ENCODE data around the gene G6PD. TPM values are rescaled to one million over a fixed set of nuclear protein-coding genes. Genes with fewer than 3 reads are reported as not detected.
"Not testable (repeated sequence)": the region's sequence is repeated elsewhere in the genome, so short reads cannot be mapped to it uniquely, and the experiment has no call there.

G6PD gene
- polyA plus RNA-seq (2013, experiment 1 of 2; ENCODE audit: insufficient read length) = 126 TPM
- polyA plus RNA-seq (2013, experiment 2 of 2; ENCODE audit: insufficient read length) = 131 TPM

DNA sequence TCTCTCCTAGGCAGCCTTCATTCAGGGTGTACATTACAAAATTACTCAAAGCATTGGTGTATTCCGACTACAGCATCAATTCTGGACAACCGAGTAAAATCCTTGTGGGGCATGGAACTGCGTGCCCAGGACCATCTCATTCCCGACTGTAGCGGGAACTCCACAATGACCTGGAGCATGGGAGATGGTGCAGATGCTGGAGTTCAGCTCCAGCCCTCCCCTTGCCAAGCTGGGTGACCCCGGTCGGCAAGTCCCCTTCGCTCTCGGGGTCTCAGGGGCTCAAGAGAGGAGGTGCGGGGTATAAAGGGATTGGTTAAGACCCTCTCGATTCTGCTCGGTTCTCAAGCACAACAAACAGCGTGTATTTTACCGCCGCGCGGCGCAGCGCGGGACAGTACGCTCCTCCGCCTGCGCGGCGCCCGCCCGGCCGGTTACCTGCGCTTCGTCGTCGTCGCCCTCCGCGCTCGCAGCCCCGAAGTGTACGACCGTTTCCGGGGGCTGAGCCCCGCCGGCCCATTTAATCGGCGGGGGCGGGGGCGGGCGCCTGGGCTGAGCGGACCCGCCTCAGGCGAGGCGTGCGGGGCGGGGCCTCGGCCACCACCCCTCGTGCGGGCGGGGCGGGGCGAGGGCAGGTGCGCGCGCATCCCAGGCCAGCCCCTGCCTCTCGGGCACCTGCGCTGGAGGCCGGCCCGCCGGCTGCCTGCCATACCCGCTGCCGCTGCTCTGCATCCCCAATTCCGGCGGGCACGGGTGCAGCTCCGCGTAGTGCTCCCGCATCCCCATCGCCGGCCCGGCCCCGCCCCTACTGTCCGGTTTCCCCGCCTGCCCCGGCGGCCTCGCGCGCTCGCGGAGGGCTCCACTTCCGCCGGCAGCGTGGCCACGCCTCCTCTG is at the start of gene G6PD:
G6PD (minus strand) TSS at position 493 of the 891 bp plus-strand sequence. CDS start 691 bp downstream, outside the sequence.
- peak; percentile 65 for DNase-seq

DNA sequence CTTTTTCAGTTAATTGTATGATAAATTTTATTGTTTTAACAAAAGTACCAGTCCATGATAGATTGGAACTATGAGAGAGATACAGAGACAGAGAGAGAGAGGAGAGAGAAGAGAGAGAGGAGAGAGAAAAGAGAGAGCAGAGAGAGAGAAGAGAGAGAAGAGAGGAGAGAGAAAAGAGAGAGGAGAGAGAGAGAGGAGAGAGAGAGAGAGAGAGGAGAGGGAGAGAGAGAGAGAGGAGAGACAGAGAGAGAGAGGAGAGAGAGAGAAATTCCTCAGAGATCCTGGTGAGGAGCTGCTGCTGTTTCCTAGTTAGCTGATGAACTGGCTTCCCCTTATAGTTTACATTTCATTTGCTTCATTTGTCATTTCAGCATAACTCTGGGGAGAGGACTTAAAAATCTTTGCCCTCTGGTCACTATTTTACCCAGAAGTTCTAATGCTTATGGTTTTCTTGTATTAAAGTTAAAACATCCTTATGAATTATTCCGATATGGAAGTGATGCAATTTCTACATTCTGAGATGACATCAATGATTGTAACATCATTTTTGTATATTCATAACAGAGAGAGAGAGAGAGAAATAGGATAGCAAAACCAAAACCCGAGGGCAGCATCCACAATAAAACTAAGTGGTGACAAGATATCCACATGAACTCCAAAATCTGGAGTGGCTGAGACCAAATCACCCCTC is 49.1 kb upstream of the G6PD start:
- DNase-seq = no peak

GRCh38 chrX:154594491-154594890 is 47.8 kb upstream of the G6PD start:
- no peak for DNase-seq

DNA sequence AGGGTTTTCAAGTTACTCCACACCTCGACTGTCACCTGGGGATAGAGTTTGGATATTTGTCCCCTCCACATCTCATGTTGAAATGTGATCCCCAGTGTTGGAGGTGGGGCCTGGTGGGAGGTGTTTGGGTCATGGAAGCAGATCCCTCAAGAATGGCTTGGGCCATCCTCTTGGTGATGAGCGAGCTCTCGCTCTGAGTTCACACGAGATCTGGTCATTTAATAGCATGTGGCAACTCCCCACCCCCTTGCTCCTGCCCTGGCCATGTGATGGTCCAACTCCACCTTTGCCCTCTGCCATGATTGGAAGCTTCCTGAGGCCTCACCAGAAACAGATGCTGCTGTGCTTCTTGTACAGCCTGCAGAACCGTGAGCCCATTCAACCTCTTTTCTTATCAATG is 46.6 kb upstream of the G6PD start:
- DNase-seq = no peak

- DNase-seq = no peak
Measured at GRCh38 chrX:154592505-154592904, 45.9 kb upstream of the G6PD start.

GRCh38 chrX:154590415-154590814 is 43.8 kb upstream of the G6PD start:
- DNase-seq = not testable (repeated sequence)

DNA sequence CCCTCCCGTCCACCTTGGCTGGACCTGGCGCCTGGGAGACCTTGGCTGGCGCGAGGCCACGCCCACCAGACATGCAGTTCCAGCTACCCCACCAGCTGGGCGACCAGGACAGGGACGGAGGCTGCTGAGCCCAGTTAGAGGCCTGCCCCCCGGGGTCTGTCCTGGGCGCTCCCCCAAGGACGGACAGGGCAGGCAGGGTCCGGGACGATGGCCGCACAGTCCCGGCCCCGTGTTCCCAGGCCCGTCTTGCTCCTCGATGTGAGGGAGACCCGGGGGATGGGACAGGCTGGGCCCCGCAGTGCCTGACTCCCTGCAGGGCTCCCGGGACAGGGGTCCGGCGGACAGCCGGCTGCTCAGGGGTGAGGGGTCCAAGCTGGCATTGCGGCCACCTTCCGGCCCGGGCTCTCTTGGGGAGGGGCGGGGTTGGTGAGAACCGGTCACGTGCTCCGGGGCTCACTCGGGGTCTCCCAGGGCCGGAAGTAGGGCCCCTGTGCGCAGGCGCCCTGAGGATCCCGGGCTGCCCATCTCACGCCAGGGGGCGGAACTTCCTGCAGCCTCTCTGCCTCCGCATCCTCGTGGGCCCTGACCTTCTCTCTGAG is 38.0 kb upstream of the G6PD start, which contains the start of gene CTAG1A:
CTAG1A (plus strand) TSS at position 549 of the 599 bp plus-strand sequence. CDS start 74 bp downstream, outside the sequence.
- DNase-seq = not testable (repeated sequence)

DNA sequence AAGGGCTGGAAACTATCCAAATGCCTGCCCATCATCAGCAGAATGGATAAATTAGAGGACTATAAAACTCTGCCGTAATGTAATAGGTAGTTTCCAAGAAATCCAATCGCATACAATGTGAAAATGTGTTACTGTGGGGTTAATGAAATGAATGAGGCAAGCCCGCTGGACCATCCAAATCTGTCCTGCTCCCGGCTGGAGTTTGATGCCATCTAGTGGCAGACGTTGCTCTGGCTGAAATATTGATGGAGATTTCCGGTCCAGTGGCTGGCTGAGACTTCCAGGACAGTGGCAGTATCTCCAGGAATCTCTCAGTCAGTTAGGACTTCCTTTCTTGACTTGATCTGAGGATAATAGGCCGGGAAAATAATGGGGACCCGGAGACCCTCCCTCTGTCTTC is 36.3 kb upstream of the G6PD start:
- DNase-seq = not testable (repeated sequence)

- DNase-seq = not testable (repeated sequence)
Measured at GRCh38 chrX:154575076-154575475, 28.4 kb upstream of the G6PD start.

DNA sequence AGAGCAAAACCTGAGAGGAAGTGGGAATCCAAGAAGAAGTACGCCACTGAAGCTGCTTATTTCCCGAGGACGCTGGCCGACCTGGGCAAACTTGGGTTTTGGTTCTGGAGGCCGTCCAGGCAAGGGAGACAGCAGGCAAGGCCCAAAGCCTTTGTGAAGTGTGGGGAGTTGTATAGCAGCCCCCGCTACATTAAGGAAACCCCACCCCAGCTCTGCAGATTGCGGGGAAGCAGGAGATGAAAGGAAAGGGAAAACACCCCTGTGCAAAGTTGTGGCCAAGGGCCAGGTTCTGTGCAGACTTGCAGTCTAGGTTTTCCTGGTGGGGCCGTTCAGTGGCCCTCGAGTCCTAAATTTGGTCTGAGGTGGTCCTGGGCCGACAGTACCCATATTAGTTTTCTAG is 26.4 kb upstream of the G6PD start:
- not testable (repeated sequence) for DNase-seq

GRCh38 chrX:154570361-154570760 is 23.7 kb upstream of the G6PD start:
- not testable (repeated sequence) for DNase-seq

DNA sequence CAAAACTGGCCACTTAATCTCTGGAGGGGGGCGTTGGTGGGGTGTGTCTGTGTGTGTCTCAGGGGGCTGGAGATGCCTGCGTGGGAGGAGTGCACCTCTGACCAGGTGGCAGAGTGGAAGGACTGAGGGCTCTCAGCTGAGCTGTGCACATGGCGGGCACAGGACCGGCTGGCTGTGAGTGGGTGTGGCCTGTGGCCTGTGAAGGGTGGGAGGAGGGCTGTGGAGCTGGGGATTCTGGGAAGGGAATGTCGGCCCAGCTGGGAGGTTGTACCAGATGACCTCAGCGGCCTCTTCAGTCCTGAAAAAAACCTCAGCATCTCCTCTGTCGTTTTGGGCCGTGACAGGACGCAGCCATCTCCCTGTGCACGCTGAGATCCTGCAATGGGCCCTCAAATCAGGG is 15.6 kb upstream of the G6PD start:
- DNase-seq = not testable (repeated sequence)

GRCh38 chrX:154560326-154560725 is 13.7 kb upstream of the G6PD start:
- DNase-seq = not testable (repeated sequence)

DNA sequence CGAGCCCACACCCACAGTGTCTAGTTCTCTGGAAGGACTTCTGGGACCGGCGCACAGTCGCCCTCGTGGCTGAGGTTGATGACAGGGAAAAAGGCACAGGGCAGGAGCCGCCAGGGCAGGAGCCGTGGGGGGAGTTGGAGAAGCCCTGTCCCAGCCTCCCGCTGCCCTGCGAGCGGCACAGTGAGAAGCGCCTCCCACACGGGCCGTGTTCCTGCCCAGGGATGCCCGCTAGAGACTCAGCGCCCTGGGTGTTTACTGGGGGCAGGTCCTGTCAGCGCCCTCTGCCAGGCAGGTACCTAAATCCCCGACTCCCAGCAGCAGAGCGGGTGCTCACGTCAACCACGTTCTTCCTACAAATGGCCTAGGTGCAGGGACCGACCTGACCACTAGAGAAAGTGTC is 12.2 kb upstream of the G6PD start:
- DNase-seq = not testable (repeated sequence)

- DNase-seq = not testable (repeated sequence)
Measured at GRCh38 chrX:154558060-154558690, 11.5 kb upstream of the G6PD start.

- DNase-seq = not testable (repeated sequence)
Measured at GRCh38 chrX:154552112-154552806, 5.6 kb upstream of the G6PD start.

GRCh38 chrX:154549766-154550165 is 3.1 kb upstream of the G6PD start:
- DNase-seq = no peak

- DNase-seq = no peak
Measured at GRCh38 chrX:154548028-154548316, 1.3 kb upstream of the G6PD start.

- DNase-seq = peak; percentile 90
Measured at GRCh38 chrX:154547245-154548027, 790 bp upstream of the G6PD start, which contains the start of gene IKBKG. IKBKG (plus strand) TSS chrX:154547620; CDS start chrX:154552003, 4,383 bp downstream.

GRCh38 chrX:154545673-154546274 is 872 bp downstream of the G6PD start:
- DNase-seq = no peak
